ENCODE data around the gene IL36RN.

The IL36RN gene

GRCh38 chr2:113014067-113014466, 44.9 kb upstream of the IL36RN start:
- TF ChIP-seq CTCF (IDR thresholded peaks at IDR 0.05; ENCODE audit: extremely low read depth, insufficient read depth, missing control alignments), result no peak
- DNase-seq (ENCODE audit: low spot score), result no peak
- in situ Hi-C loops (cut with MboI; ENCODE audit: low pct_unique_long_range_greater_than_20kb, low sequenced_read_pairs, unreplicated experiment), result no loop called here

GRCh38 chr2:113015042-113015441, 44.0 kb upstream of the IL36RN start:
- no peak for DNase-seq (ENCODE audit: low spot score)
- no peak for TF ChIP-seq CTCF (IDR thresholded peaks at IDR 0.05; ENCODE audit: extremely low read depth, insufficient read depth, missing control alignments)
- in situ Hi-C loops (cut with MboI; ENCODE audit: low pct_unique_long_range_greater_than_20kb, low sequenced_read_pairs, unreplicated experiment), result no loop called here

- no peak for TF ChIP-seq CTCF (IDR thresholded peaks at IDR 0.05; ENCODE audit: extremely low read depth, insufficient read depth, missing control alignments)
- in situ Hi-C loops (cut with MboI; ENCODE audit: low pct_unique_long_range_greater_than_20kb, low sequenced_read_pairs, unreplicated experiment), result no loop called here
- no peak for DNase-seq (ENCODE audit: low spot score)
Observed at GRCh38 chr2:113015655-113016054, 43.3 kb upstream of the IL36RN start.

GRCh38 chr2:113018509-113018908, 40.5 kb upstream of the IL36RN start:
- in situ Hi-C loops (cut with MboI; ENCODE audit: low pct_unique_long_range_greater_than_20kb, low sequenced_read_pairs, unreplicated experiment), result no loop called here
- DNase-seq (ENCODE audit: low spot score), result no peak
- TF ChIP-seq CTCF (IDR thresholded peaks at IDR 0.05; ENCODE audit: extremely low read depth, insufficient read depth, missing control alignments), result no peak

- no peak for DNase-seq (ENCODE audit: low spot score)
- in situ Hi-C loops (cut with MboI; ENCODE audit: low pct_unique_long_range_greater_than_20kb, low sequenced_read_pairs, unreplicated experiment), result no loop called here
- TF ChIP-seq CTCF (IDR thresholded peaks at IDR 0.05; ENCODE audit: extremely low read depth, insufficient read depth, missing control alignments), result no peak
Observed at GRCh38 chr2:113021312-113021711, 37.7 kb upstream of the IL36RN start.

- no peak for TF ChIP-seq CTCF (IDR thresholded peaks at IDR 0.05; ENCODE audit: extremely low read depth, insufficient read depth, missing control alignments)
- in situ Hi-C loops (cut with MboI; ENCODE audit: low pct_unique_long_range_greater_than_20kb, low sequenced_read_pairs, unreplicated experiment), result no loop called here
- no peak for DNase-seq (ENCODE audit: low spot score)
Observed at GRCh38 chr2:113024764-113025163, 34.2 kb upstream of the IL36RN start.

- in situ Hi-C loops (cut with MboI; ENCODE audit: low pct_unique_long_range_greater_than_20kb, low sequenced_read_pairs, unreplicated experiment), result no loop called here
- TF ChIP-seq CTCF (IDR thresholded peaks at IDR 0.05; ENCODE audit: extremely low read depth, insufficient read depth, missing control alignments), result no peak
- no peak for DNase-seq (ENCODE audit: low spot score)
Observed at GRCh38 chr2:113025737-113026136, 33.3 kb upstream of the IL36RN start.
